Transverse colon (tissue), 4 donors: Measurements from ENCODE around the gene SLC9B1. TPM values are rescaled to one million over a fixed set of nuclear protein-coding genes. Genes with fewer than 3 reads are reported as not detected.

ENCODE experiments used
- DNase-seq: peaks from one replicate; pipeline ENCODE4 v3.0.0-alpha.2; 2019
- H3K27ac ChIP-seq, 4 donors: fragments of 200-600 bp; sonication (generic); 2 replicates each; pipeline ENCODE4 v1.5.1; 2016 to 2018; ENCODE audit warnings: inconsistent platforms in 4 of 4
- H3K27me3 ChIP-seq: fragments of 200-600 bp; sonication (generic); 2 replicates; pipeline ENCODE4 v1.5.1; 2017; ENCODE audit warnings: inconsistent platforms
- H3K36me3 ChIP-seq, 4 donors: fragments of 200-600 bp; sonication (generic); 2 replicates each; pipeline ENCODE4 v1.5.1; 2017 to 2019; ENCODE audit warnings: inconsistent platforms in 4 of 4
- H3K4me1 ChIP-seq, 4 donors: fragments of 200-600 bp; sonication (generic); 2 replicates each; pipeline ENCODE4 v1.5.1; 2017 to 2020; ENCODE audit warnings: inconsistent platforms in 4 of 4
- H3K4me3 ChIP-seq, 4 donors: fragments of 200-600 bp; sonication (generic); 1 replicate in 1 of 4; 2 replicates in 3 of 4; pipeline versions ENCODE4 v1.5.1 to v1.6.1; 2017 to 2019; ENCODE audit warnings: inconsistent platforms in 4 of 4
- H3K9me3 ChIP-seq, 2 donors: fragments of 200-600 bp; sonication (generic); 2 replicates each; pipeline ENCODE4 v1.5.1; 2017 to 2019; ENCODE audit warnings: inconsistent platforms in 2 of 2
- CTCF ChIP-seq, 5 experiments: fragments of 200-600 bp in 3 of 5; fragments of 450-650 bp in 2 of 5; sonication (generic) in 3 of 5; IDR thresholded peaks; 1 replicate in 2 of 5; 2 replicates in 3 of 5; pipeline ENCODE4 v1.5.1; 2016 to 2017; ENCODE audit warnings: antibody characterized with exemption in 5 of 5, inconsistent platforms in 3 of 5, mild to moderate bottlenecking in 2 of 5, moderate library complexity in 1 of 5
- EP300 ChIP-seq: sonication (generic); formaldehyde crosslinking; IDR thresholded peaks from one replicate; pipeline ENCODE4 v1.6.1; 2017; ENCODE audit warnings: antibody characterized with exemption, low read depth
- POLR2A ChIP-seq: fragments of 450-650 bp; IDR thresholded peaks from one replicate; pipeline ENCODE4 v1.6.1; 2016; ENCODE audit warnings: antibody characterized with exemption, mild to moderate bottlenecking, moderate library complexity
- POLR2AphosphoS5 ChIP-seq, 3 donors: sonication (generic); formaldehyde crosslinking; IDR thresholded peaks; one replicate each; pipeline ENCODE4 v1.6.1; 2016; ENCODE audit warnings: antibody characterized with exemption in 3 of 3
- WGBS, 2 donors: methylation state at CpG; one replicate each; pipeline ENCODE4 v1.1.5; 2018; ENCODE audit warnings: low coverage in 1 of 2; 5-methylcytosine and 5-hydroxymethylcytosine counted together
- in situ Hi-C, 4 donors: fragments of 200-750 bp; cut with MboI; loops; one replicate each; pipeline versions ENCODE4 v1.15.0 to v1.15.1; 2017; ENCODE audit warnings: low sequenced_read_pairs in 3 of 4, low pct_ligation_motif_present in 1 of 4, low pct_unique_long_range_greater_than_20kb in 1 of 4
- intact Hi-C: fragments of 100-400 bp; cut with DNase I; formaldehyde crosslinking; loops from one replicate; pipeline ENCODE4 v1.15.1; 2023; ENCODE audit warnings: low total_unique reads
- total RNA-seq, 4 donors: library from RNA; depleted of rRNA; stranded (reverse); fragments of >200 nt; gene quantifications; one replicate each; pipeline ENCODE4 v1.1.0, GENCODE V29; 2016

The SLC9B1 gene
- total RNA-seq, 4 donors from 2014 or later = 0.41 to 0.79 TPM; not detected in 2

- no peak for TF ChIP-seq POLR2AphosphoS5 (IDR thresholded peaks at IDR 0.05)
- TF ChIP-seq EP300 = no peak
- TF ChIP-seq POLR2A = no peak
- TF ChIP-seq CTCF (IDR thresholded peaks at IDR 0.05) = no peak
- H3K9me3 ChIP-seq = peaks cover 9% of the 10 kb centered on the region in 2 donors
- H3K4me3 ChIP-seq = no peak overlapping the region
- intact Hi-C loops (no loop called here), in situ Hi-C loops (no loop called here)
- no peak for DNase-seq
- H3K4me1 ChIP-seq = no peaks in the 10 kb centered on the region
- no peaks in the 10 kb centered on the region for H3K36me3 ChIP-seq
- no peak overlapping the region for H3K27ac ChIP-seq
- WGBS, 2 donors = 88% methylated on average over 2 of the region's 2 CpGs; no CpG with 5 or more reads in 1 of the 2 donors
- H3K27me3 ChIP-seq = no peaks in the 10 kb centered on the region
Observed at GRCh38 chr4:102860611-102861324, 158.7 kb downstream of the SLC9B1 start.

GRCh38 chr4:102858828-102859464, 160.6 kb downstream of the SLC9B1 start:
- Histone ChIP-seq H3K36me3 (no peaks in the 10 kb centered on the region), H3K4me3 (no peak overlapping the region), H3K9me3 (peaks cover 9% of the 10 kb centered on the region in 2 donors), H3K4me1 (no peaks in the 10 kb centered on the region), H3K27me3 (no peaks in the 10 kb centered on the region), H3K27ac (no peak overlapping the region)
- TF ChIP-seq CTCF (IDR thresholded peaks at IDR 0.05) (no peak), POLR2A (no peak), EP300 (no peak), POLR2AphosphoS5 (IDR thresholded peaks at IDR 0.05) (no peak)
- 81 to 87% methylated on average over 2 of the region's 2 CpGs for WGBS, 2 donors
- no peak for DNase-seq
- in situ Hi-C loops (no loop called here), intact Hi-C loops (no loop called here)

Other genes starting within 250 kb of the SLC9B1 start
- 100 to 1,000 TPM; 154 to 316 (median 267) TPM for gene UBE2D3, start 192.2 kb downstream of the SLC9B1 start, total RNA-seq
- 10 to 100 TPM in 2 of 4 donors, 1 to 10 TPM in 2; 1.2 to 13.9 (median 10.8) TPM for gene CISD2, start 150.7 kb downstream of the SLC9B1 start, total RNA-seq
- gene SLC9B2, start 57.1 kb upstream of the SLC9B1 start, total RNA-seq = 10 to 100 TPM in 2 of 4 donors, 1 to 10 TPM in 1, under 1 TPM in 1; 0.96 to 20.6 (median 7.1) TPM
- gene BDH2, start 80.1 kb upstream of the SLC9B1 start, total RNA-seq = 10 to 100 TPM; 13.8 to 54.0 (median 31.9) TPM
- gene CENPE, start 178.6 kb upstream of the SLC9B1 start, total RNA-seq = 1 to 10 TPM in 3 of 4 donors, not detected in 1; 1.1 to 3.5 (median 2.8) TPM